Measurements from ENCODE around the gene HSBP1L1. TPM values are rescaled to one million over a fixed set of nuclear protein-coding genes. Genes with fewer than 3 reads are reported as not detected.

Gene HSBP1L1
- total and polyA plus RNA-seq, 8 donors: 4.1 to 62.3 (median 34.0) TPM

DNA sequence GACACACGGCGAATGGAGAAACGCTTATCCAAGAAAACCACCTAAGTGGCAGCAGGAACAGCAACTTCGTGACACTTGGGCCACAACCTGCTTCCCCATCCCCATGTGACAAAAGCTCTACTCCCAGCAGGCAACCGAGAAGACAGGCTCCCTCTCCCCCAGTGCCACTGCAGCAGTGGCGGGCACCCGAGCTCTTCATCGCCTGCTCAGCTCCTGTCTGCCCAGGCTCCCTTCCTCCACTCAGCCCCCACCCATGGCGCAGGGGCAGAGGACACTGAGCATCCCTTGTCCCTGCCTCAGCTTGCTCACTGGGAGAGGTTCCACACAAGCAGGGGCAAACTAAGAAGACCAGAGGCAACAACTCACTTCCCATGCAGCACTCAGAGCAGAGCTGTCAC lies 35.9 kb upstream of the HSBP1L1 start:
- Histone ChIP-seq H3K9me3 (peaks cover 6 to 50% (median 38%) of the 10 kb centered on the region in 4 donors), H3K4me1 (peaks cover 0 to 11% (median 0%) of the 10 kb centered on the region in 4 donors), H3K27me3 (no peaks in the 10 kb centered on the region), H3K36me3 (peaks cover 11 to 74% (median 64%) of the 10 kb centered on the region in 4 donors), H3K4me3 (no peak overlapping the region), H3K27ac (no peak overlapping the region)
- intact Hi-C loops (cut with DNase I; ENCODE audit: low total_unique reads): no loop called here
- TF ChIP-seq POLR2A (IDR thresholded peaks at IDR 0.05): no peak
- TF ChIP-seq, protein P1, sequence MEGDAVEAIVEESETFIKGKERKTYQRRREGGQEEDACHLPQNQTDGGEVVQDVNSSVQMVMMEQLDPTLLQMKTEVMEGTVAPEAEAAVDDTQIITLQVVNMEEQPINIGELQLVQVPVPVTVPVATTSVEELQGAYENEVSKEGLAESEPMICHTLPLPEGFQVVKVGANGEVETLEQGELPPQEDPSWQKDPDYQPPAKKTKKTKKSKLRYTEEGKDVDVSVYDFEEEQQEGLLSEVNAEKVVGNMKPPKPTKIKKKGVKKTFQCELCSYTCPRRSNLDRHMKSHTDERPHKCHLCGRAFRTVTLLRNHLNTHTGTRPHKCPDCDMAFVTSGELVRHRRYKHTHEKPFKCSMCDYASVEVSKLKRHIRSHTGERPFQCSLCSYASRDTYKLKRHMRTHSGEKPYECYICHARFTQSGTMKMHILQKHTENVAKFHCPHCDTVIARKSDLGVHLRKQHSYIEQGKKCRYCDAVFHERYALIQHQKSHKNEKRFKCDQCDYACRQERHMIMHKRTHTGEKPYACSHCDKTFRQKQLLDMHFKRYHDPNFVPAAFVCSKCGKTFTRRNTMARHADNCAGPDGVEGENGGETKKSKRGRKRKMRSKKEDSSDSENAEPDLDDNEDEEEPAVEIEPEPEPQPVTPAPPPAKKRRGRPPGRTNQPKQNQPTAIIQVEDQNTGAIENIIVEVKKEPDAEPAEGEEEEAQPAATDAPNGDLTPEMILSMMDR (IDR thresholded peaks at IDR 0.05): no peak
- no peak for TF ChIP-seq POLR2AphosphoS5 (IDR thresholded peaks at IDR 0.05)
- no peak for TF ChIP-seq EP300 (IDR thresholded peaks at IDR 0.05)
- 95 to 99% (median 98%) methylated on average over 8 to 9 of the region's 9 CpGs for WGBS, 5 donors
- DNase-seq: peak in 1 of 2 donors; percentile 5

DNA sequence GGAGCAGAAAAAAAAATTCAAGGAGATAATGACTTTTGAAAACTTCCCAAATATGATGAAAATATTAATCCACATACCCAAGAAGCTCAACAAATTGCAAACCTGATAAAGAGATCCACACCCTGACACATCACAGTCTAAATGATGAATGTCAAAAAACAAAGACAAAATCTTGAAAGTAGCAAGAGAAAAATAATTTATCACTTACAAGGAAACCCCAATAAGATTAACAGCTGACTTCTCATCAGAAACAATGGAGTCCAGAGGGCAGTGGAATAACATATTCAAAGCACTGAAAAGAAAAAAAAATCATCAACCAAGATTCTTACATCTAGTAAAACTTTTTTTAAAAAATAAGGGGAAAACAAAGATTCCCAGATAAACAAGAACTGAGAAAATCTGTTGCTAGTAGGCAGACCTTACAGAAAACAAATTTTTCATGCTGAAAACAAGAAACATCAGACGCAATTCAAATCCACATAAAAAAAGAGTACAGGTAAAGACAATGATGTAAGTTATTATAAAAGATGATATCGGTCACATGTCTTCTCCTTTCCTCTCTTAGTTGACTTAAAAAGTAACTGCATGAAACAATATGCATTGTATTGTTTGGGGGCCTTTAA lies 34.3 kb upstream of the HSBP1L1 start:
- no peak for DNase-seq
- Histone ChIP-seq H3K36me3 (peaks cover 7 to 76% (median 61%) of the 10 kb centered on the region in 4 donors), H3K27ac (no peak overlapping the region), H3K4me1 (peaks cover 7 to 22% (median 13%) of the 10 kb centered on the region in 4 donors), H3K27me3 (no peaks in the 10 kb centered on the region), H3K9me3 (peaks cover 6 to 60% (median 40%) of the 10 kb centered on the region in 4 donors), H3K4me3 (no peak overlapping the region)
- WGBS, 5 donors: 96 to 100% (median 97%) methylated on average over 2 of the region's 2 CpGs
- TF ChIP-seq EP300 (IDR thresholded peaks at IDR 0.05) (no peak), POLR2AphosphoS5 (IDR thresholded peaks at IDR 0.05) (no peak), POLR2A (IDR thresholded peaks at IDR 0.05) (no peak)
- intact Hi-C loops (cut with DNase I; ENCODE audit: low total_unique reads): no loop called here

DNA sequence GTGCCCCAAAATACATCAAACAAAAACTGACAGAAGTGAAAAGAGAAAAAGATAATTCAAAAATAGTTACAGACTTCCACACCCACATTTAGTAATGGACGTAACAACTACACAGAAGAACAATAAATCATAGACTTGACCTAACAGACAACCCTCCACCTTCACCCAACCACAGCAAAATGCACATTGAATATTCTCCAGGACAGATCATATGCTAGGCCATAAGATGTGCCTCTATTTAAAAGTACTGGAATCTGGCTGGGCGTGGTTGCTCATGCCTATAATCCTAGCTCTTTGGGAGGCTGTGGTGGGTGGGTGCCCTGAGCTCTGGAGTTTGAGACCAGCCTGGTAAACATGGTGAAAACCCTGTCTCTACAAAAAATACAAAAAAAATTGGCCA lies 33.0 kb upstream of the HSBP1L1 start:
- peak in 1 of 2 donors; percentile 7 for DNase-seq
- TF ChIP-seq POLR2A (IDR thresholded peaks at IDR 0.05) (no peak), POLR2AphosphoS5 (IDR thresholded peaks at IDR 0.05) (no peak), EP300 (IDR thresholded peaks at IDR 0.05) (no peak)
- TF ChIP-seq, protein P1 (IDR thresholded peaks at IDR 0.05): no peak
- Histone ChIP-seq H3K27ac (no peak overlapping the region), H3K27me3 (no peaks in the 10 kb centered on the region), H3K4me3 (no peak overlapping the region), H3K36me3 (peaks cover 14 to 80% (median 64%) of the 10 kb centered on the region in 4 donors), H3K4me1 (peaks cover 7 to 20% (median 16%) of the 10 kb centered on the region in 4 donors), H3K9me3 (peaks cover 6 to 69% (median 44%) of the 10 kb centered on the region in 4 donors)
- WGBS, 5 donors: 96 to 100% (median 97%) methylated on average over 2 of the region's 2 CpGs
- intact Hi-C loops (cut with DNase I; ENCODE audit: low total_unique reads): no loop called here

DNA sequence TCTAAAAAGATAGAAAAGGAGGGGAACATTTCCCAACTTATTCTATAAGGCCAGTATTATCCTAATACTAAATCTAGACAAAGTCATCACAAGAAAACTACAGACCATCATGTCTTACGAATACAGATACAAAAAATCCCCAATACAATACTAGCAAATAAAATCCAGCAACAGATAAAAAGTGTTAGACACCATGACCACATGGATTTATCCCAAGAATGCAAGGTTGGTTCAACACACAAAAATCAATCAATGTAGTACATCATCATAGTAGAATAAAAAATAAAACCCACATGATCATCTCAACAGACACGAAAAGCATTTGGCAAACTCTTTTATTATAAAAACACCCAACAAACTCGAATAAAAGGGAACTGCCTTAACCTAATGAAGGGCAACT lies 31.5 kb upstream of the HSBP1L1 start:
- Histone ChIP-seq H3K36me3 (peaks cover 14 to 79% (median 71%) of the 10 kb centered on the region in 4 donors), H3K4me1 (peaks cover 7 to 21% (median 16%) of the 10 kb centered on the region in 4 donors), H3K27me3 (no peaks in the 10 kb centered on the region), H3K27ac (no peak overlapping the region), H3K4me3 (no peak overlapping the region), H3K9me3 (peaks cover 6 to 69% (median 44%) of the 10 kb centered on the region in 4 donors)
- DNase-seq: no peak
- intact Hi-C loops (cut with DNase I; ENCODE audit: low total_unique reads): no loop called here
- WGBS, 5 donors: 94 to 95% (median 95%) methylated on average over 3 of the region's 3 CpGs
- no peak for TF ChIP-seq POLR2A (IDR thresholded peaks at IDR 0.05)
- TF ChIP-seq, protein P1 (IDR thresholded peaks at IDR 0.05): no peak
- TF ChIP-seq POLR2AphosphoS5 (IDR thresholded peaks at IDR 0.05): no peak
- TF ChIP-seq EP300 (IDR thresholded peaks at IDR 0.05): no peak

DNA sequence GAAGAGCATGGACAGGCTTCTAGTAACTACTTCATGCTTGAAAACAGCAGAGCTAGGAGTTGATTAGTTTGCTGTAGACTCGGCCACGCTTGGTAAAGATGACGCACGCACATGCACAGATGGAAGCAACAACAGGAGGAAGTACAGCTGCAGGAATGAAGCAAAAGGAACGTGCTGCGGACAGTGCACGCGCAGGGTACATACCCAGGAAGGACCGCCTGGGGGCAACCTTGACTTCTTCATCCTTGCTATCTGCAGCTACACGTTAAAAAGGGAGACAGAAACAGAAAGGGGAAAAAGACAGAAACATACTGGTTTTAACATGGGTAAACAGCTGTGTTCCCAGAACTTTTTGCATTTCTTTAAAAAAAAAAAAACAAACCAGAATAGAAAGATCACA lies 30.7 kb upstream of the HSBP1L1 start:
- Histone ChIP-seq H3K4me1 (peaks cover 7 to 21% (median 16%) of the 10 kb centered on the region in 4 donors), H3K4me3 (no peak overlapping the region), H3K36me3 (peaks cover 14 to 79% (median 71%) of the 10 kb centered on the region in 4 donors), H3K27ac (no peak overlapping the region), H3K9me3 (peaks cover 6 to 67% (median 42%) of the 10 kb centered on the region in 4 donors), H3K27me3 (no peaks in the 10 kb centered on the region)
- intact Hi-C loops (cut with DNase I; ENCODE audit: low total_unique reads): no loop called here
- 72 to 82% (median 80%) methylated on average over 10 of the region's 10 CpGs for WGBS, 5 donors
- TF ChIP-seq POLR2A (IDR thresholded peaks at IDR 0.05): no peak
- TF ChIP-seq POLR2AphosphoS5 (IDR thresholded peaks at IDR 0.05): no peak
- no peak for TF ChIP-seq EP300 (IDR thresholded peaks at IDR 0.05)
- TF ChIP-seq, protein P1 (IDR thresholded peaks at IDR 0.05): peak in 1 of 7 experiments; percentile 6
- peak in 1 of 2 donors; percentile 56 for DNase-seq

All from stomach (tissue), 9 donors.